ENCODE data around the gene OMP.

The OMP gene

GRCh38 chr11:77143405-77144020 is 40.9 kb downstream of the OMP start:
- no peak for DNase-seq

- DNase-seq, result no peak
Measured at GRCh38 chr11:77144196-77144856, 41.7 kb downstream of the OMP start.

GRCh38 chr11:77144857-77145428 is 42.3 kb downstream of the OMP start:
- no peak for DNase-seq

GRCh38 chr11:77146261-77147035 is 43.8 kb downstream of the OMP start:
- no peak for DNase-seq

GRCh38 chr11:77147036-77147315 is 44.3 kb downstream of the OMP start:
- DNase-seq, result no peak

- peak in 1 of 3 donors; percentile 34 for DNase-seq
Measured at GRCh38 chr11:77147668-77148321, 45.2 kb downstream of the OMP start.

GRCh38 chr11:77148963-77149715 is 46.5 kb downstream of the OMP start:
- no peak for DNase-seq

GRCh38 chr11:77149716-77150392 is 47.2 kb downstream of the OMP start:
- DNase-seq, result no peak

- DNase-seq, result no peak
Measured at GRCh38 chr11:77150836-77151235, 48.2 kb downstream of the OMP start.

- DNase-seq, result peak; percentile 48 to 53 (median 48)
Measured at GRCh38 chr11:77151804-77152509, 49.3 kb downstream of the OMP start.

GRCh38 chr11:77152846-77153245 is 50.2 kb downstream of the OMP start:
- no peak for DNase-seq

Measured in suppressor macrophage treated with lipopolysaccharide for 1 hour (primary cell).